GM18507 (cell line): ENCODE measurements around the gene MYRIP.
"Not testable (repeated sequence)": the region's sequence is repeated elsewhere in the genome, so short reads cannot be mapped to it uniquely, and the experiment has no call there.

ENCODE experiments used
- DNase-seq: peaks from one replicate; pipeline ENCODE4 v3.0.0; 2011; ENCODE audit warnings: low read depth; ENCODE audit not compliant: insufficient read length; ENCODE audit errors: extremely low spot score
- FAIRE-seq: peaks from 2 replicates; lab custom pipeline; 2011; peaks lifted over from hg19 to GRCh38; lab: Jason Lieb, UNC

Gene MYRIP

DNA sequence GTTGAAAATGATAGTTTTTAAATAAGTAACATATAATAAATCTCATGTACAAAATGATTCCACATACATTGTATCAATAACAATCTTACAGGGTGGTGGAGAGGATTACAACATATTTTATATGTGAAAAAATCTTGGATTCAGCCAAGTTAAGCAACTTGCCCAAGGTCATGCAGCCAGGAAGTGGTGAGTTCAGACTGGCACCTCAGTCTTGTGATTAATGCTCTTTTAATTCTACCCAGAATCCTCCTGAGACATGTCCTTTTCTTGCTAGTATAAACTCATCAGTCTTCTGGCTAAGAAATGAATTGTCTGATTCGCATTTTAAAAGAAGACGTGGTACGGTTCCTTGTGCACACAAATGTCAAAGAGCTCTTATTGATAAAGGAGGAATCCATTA, 4.5 kb upstream of the MYRIP start:
- FAIRE-seq (no peak), DNase-seq (no peak)

DNA sequence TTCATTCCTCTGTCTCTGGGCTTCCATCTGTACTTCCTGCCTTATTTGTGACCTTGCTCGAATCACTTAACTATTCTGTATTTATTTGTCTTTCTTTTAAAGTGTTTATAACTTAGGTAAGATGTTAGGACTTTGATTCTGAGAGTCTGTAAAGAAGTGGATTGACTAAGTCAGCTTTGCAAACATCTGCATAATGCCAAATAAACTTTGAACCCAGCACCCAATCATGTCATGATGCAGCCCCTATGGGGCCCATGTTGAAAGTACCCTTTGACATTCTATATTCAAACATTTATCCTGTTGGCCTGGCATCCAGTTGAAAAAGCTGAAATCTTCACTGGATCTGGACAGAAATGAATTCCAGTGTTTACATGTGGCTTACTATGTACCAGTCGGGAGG, 3.8 kb upstream of the MYRIP start:
- DNase-seq, result no peak
- FAIRE-seq, result no peak

DNA sequence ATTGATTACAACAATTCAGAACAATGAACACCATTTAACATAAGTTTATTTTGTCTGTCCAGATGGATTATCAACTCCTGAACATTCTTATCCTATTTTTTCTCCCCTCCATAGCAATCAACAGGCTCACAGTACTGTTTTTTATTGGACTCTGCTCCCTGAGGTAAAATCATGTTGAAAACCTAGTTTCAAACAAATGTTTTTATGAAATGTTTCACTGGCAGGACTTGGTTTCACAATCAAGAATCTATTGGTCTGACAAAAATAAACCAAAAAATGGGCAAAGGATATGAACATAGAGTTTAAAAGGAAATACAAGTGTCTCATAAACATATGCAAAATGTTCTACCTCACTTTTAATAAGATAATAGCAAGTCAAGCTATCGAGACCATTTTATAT, 2.6 kb upstream of the MYRIP start:
- DNase-seq, result no peak

DNA sequence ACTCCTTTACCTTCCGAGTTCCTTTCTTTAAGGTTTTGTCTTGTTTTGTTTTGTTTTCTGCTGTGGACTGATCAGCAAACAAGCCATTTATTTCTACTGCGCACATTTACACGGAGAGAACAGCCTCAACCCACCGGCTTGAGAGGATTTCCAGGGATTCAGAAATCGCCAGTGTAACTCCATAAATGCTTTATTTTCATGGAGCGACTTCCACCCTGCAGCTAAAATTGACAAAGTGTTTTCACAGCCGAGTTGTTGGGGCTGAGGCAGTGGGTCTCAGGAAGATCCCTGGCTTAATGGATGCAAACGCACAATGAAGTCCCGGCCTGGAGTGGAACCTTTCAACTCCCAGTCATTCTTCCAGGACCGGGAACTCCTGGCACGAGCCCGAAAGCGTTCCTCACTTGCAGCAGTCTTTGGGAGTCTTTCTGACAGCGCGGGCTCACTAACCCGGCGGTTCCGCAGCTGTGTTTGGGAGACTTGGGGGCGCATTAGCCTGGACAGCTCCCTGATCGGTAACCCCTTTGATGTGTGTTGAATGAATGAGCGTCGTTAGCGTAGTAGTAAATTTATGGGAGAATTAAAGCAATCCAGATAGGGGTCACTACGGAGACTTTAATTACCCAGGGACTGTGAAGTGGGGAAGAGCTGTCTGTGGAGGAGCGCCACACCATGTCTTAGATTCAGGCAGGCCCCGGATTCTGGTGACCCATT, 785 bp upstream of the MYRIP start:
- DNase-seq (no peak), FAIRE-seq (no peak)

More for the DNA sequence above, 2.6 kb upstream of the MYRIP start:
- no peak for FAIRE-seq

DNA sequence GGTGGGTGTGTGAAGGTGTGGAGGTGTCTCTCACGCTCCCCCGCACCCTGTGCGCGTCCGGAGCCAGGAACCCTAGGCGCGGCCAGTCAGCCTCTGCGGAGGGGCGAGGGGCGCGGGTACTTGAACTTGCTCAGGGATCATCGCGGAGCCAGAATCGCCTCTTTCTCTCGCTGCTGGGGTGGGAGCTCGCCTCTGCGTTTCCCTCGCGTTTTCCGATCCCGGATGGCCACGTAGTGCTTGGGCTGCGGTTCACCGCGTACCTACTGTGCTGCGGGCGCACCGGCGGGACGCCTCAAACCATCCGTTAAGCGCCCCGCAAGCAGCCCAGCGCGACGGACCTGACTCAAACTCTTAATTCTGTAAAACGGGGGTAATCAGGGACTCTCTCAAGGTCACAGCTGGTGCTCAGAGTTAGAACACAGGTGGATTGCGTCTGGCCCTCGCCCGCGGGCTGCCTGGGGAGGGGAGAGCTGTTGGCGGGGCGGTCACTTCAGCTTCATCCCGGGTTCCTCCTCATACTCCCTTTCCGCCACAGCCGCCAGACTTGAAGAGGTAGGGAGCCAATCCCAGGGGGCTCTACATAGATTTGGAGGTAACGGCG, 686 bp downstream of the MYRIP start:
- DNase-seq, result no peak
- no peak for FAIRE-seq

DNA sequence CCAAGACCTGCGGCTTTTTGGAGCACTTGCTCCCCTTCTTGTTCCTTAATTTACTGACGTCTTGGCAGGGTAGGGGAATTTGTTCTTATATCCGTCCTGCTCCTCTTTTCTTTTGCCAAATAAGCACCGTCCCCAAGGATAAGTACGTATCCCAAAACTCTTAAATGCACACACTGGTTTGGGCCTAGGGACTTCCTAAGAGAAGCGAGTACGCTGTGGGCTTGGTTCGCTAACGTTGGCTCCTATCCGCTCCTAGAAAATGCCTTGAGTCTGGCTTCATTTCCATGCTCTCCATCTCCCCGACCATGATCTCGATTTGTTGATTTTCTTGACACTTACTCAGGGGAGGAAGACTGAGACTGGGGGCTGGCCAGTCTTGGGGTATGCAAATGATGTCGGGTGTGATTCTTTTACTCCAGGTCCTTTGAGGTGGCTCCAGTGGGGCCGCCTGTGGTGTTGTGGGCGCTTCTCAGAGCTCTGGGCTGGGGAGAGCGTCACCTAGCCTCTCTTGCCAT, 1.3 kb downstream of the MYRIP start:
- DNase-seq (no peak), FAIRE-seq (no peak)

DNA sequence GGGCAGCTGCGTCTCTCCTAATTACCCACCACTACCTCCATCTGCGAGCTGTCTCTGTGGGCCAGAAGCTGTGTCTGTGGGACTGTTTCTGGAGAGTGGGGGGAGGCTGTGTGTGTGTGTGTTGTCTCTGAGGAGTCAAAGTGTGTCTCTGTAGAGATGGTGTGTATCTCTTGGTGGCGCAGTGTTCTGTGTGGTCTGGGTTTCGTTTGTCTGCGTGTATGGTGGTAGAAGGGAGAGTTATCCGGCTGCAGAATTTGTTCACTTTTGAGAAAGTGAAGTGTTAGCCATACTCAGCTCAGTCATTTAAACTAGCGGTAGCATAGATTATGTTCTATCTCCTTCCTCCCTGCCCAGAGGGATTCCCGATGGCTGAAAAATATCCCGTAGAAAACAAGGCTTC, 2.2 kb downstream of the MYRIP start:
- DNase-seq, result no peak
- no peak for FAIRE-seq

DNA sequence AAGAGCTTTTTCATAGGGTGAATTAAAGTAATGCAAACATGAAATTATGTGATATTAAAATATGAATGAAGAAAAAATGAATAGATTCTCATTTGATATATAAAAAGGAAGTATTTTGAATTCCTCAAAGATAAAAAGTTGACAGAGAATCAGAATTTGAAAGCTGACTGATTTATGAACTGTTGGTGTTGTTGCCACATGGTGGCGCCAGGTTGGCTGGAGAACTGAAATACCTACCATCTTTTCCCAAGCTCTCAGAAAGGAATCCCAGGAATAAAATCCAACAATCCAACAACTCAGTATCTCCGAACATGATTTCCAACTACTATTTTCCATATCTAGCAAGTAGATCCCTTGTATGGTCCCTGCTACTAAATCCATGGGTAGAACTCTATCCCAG, 3.1 kb downstream of the MYRIP start:
- DNase-seq (no peak), FAIRE-seq (no peak)

DNA sequence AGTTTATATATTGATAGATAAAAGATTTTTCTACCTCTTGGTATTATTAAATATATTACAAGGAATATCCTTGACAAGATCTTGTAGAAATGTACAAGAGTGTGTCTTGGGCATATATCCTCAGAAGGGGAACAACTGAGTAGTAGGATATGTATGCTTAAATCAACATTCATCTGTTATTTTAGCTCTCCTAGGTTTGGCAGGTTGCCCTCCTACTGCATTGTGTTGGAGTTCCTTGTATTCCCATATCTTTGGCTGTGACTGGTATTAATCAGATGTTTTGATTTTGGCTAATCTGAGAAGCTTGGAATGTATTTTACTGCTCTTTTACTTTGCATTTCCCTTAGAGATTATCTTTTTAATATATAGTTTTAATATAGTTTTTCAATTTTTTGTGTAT, 4.6 kb downstream of the MYRIP start:
- DNase-seq (no peak), FAIRE-seq (no peak)

DNA sequence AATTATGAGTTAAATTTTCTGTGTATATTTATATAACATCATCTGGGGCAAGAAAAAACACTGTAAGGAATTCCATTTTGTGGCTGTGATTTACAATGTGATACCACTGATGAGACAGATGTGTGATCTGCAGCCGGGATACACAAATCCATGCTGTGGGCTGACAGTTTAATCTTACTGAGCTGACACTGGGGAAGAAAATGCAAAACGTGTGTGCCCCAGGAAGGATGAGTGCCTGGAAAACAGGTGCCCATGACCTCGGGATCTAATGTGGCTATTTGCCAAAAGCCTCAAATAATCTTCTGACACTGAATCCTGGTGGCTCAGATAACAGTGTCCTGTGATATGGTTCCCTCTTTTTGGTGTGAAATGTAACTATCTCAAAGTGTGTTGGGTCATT, 10.5 kb downstream of the MYRIP start:
- FAIRE-seq, result no peak
- no peak for DNase-seq

DNA sequence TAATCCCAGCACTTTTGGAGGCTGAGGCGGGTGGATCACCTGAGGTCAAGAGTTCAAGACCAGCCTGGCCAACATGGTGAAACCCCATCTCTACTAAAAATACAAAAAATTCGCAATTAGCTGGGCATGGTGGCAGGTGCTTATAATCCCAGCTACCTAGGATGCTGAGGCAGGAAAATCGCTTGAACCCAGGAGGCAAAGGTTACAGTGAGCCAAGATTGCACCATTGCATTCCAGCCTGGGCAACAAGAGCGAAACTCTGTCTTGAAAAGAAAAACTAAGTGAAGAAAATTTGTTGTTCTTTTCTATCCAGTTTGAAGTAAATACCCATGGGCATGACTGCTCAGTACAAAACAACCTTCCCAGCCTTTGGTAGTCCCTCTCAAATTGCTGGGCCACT, 24.4 kb downstream of the MYRIP start:
- DNase-seq, FAIRE-seq: not testable (repeated sequence)

DNA sequence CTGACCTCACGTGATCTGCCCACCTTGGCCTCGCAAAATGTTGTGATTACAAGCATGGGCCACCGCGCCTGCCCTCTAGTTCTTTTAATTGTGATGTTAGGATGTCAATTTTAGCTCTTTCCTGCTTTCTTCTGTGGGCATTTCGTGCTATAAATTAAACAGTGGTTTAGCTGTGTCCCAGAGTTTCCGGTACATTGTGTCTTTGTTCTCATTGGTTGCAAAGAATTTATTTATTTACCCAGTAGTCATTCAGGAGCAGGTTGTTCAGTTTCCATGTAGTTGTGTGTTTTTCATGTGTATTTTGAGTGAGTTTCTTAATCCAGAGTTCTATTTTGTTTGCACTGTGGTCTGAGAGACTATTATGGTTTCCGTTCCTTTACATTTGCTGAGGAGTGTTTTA, 30.1 kb downstream of the MYRIP start:
- FAIRE-seq (no peak), DNase-seq (no peak)

DNA sequence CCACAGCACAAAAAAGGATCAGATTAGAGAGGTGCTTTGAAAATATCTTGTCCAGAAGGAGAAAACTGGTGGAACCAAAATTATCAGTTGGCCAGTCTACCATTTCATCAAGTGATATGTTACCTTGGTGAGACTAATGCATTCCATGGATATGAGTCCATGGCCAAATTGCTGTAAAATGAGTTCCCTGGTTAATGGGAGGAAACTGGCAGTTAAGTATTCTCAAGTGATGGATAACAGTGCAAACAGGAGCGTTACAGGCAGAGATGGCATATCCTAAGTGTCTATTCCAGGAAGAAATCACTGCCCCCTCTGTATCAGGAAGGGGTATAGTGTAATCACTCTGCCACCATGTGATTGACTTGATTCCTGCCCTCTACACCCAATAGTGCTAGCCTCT, 34.0 kb downstream of the MYRIP start:
- FAIRE-seq, result no peak
- no peak for DNase-seq

DNA sequence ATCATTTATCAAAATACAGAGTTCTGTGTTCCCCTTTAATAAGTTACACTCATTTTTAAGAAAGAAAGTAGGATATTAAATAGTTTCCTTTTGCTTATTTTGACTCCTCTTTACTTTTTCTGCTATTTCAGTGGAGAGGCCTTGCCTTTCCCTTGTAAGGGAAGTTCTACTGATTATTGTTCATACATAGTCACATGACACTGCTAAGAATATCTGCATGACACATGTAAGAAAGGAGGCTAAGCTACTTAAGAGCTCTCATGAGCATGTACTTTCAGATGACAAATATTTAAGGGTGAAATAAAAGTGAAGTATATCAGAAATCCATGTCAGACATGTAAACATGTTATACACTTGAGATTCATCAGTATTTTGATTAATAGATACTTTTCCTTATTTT, 39.0 kb downstream of the MYRIP start:
- no peak for DNase-seq
- FAIRE-seq, result no peak

DNA sequence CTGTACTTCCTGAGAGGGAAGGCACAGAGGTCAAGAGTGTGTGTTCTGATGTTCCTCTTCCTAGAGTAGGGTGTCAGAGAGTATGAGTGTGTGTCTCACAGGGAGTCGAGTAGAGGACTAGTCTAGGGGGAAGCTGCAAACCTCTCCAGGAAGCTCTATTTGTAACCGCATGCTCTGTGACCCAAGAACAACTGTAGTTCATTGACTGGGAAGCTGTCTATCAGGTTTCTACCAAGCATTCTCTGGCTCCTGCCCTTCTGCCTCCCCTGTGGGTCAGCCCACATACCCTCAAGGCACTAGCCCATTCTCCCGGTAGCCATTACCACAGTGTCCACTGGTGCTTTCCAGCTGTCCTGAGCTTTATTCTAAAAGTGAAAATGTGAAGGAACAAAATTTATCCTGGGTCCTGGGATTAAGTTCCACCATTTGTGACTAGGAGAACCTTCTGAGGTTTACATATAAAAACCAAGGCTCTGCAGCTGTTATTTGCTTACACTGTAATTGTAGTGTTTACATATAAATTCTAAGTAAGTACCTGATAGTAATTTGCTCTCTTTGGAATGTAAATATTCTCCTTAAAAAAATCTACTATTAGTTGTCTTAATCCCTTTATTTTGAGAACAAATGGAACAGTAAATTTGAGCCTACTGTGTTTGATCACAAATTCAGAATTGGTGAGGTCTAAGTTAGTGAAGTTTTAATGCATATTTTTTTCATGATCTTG, 40.7 kb downstream of the MYRIP start:
- DNase-seq, result no peak

DNA sequence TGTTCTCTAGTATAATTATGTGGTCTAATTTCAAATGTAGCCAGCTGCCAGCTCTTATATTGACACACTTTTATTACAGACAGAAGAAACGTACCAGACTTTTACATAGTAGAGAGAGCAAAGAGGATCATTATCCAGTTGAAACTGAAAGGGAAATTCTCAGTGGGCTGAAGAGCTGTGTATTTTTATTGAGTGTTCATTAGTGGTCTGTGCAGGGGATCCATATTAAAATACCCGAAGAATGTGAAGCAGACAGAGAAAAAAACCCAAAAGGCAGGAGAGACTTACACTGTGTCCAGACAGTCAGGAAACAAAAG, 41.3 kb downstream of the MYRIP start:
- FAIRE-seq (no peak), DNase-seq (no peak)

More for the DNA sequence above, 40.7 kb downstream of the MYRIP start:
- no peak for FAIRE-seq

DNA sequence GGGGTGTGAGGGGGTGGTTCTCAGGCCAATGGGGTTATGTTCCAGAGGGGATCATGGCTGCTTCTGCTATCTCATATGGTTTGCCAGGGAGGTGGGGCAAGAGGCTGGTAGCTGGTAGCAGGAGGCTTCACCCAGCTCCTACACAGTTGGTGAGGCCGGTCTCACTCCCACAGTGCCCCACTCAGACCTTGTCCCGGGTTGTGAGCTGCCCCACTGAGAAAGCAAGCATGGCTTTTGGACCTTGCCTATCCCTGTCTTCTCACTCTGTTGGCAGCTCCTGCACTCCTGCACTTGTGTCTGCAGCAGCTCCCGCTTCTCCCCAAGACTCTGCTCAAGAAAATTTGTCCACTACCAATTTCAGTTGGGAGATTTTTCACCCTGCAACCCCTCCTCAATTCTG, 46.1 kb downstream of the MYRIP start:
- DNase-seq, result no peak
- no peak for FAIRE-seq

DNA sequence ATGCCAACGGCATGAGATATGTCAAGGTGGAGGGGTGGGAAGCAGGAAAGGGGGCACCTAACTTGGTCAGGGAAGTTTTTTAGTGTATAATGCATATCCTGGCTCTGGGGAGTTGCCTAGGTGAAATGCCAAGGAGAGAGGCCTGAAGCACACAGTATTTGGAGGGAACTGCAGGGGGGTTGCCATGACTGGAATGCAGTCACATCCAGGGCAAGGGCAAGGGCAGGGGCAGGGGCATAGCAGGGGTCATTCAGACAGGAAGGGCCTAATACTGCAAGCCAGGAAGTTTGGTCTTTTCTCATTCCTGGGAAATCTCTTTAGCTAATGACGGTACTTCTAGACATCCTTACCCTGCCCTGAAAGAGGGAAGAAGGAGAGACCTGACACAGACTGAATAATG, 60.5 kb downstream of the MYRIP start:
- no peak for FAIRE-seq

DNA sequence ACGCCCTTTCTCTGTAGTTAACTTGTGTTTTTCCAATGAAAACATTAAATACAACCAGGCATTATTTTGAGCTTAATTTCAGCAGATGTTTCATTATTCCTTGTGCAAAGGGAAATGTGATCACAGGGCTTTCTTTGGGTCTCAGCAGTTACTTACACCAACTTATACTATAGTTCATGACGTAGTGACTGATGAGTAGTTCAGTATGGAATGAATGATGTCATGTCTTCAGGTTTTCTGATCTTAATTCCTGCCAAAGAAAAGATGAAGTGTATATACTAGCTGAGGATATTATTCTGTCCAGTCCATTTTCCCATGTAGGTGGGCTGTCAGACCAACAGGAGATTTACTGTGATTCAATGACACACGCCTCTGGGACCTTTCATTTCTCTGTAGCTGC, 61.3 kb downstream of the MYRIP start:
- FAIRE-seq, result no peak
- DNase-seq, result no peak

More for the DNA sequence above, 60.5 kb downstream of the MYRIP start:
- DNase-seq, result no peak

DNA sequence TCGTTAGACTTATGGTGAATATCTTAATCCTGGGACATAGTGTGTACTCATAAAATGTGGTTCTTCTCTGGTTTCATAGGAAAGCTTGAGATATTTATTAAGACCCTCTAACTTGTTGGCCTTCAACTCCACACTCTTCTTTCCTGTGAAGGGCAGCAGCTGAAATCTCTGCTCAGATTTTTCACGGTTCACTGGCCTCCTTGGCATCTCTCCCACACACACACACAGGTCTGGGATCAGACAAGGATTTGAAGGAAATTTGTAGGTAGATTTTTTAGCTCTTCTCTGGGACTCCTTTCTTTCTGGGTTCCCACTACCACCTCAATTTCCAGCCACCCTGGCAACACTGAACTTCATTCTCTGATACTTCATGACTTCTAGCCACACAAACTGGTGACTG, 70.2 kb downstream of the MYRIP start:
- no peak for DNase-seq
- FAIRE-seq, result no peak

DNA sequence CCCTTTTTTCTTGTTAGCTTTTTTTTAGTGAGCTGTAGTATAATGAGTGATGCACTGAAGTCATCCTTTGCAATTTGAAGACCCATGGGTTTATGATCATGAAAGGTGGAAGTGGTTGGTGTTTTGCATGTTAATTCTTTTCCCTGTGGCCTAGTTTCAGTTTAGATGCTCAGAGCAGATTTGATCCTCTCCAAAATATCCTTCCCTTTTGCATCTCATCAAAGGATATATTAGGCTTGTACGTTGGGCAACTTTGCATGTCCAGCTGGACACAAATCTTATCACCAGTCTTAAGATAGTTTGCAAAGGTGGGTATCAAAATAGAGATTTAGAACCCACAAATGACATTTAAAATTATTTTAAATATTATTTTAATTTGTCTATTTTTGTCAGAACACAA, 72.7 kb downstream of the MYRIP start:
- FAIRE-seq (no peak), DNase-seq (no peak)
